ENCODE results near the gene C1QL3.

The C1QL3 gene

GRCh38 chr10:16491933-16492332, 29.7 kb downstream of the C1QL3 start:
- DNase-seq, result no peak

- DNase-seq, result no peak
Observed at GRCh38 chr10:16490511-16490910, 31.2 kb downstream of the C1QL3 start.

- DNase-seq, result no peak
Observed at GRCh38 chr10:16483241-16483917, 38.3 kb downstream of the C1QL3 start.

GRCh38 chr10:16481052-16481728, 40.5 kb downstream of the C1QL3 start:
- DNase-seq, result no peak

GRCh38 chr10:16478801-16479200, 42.9 kb downstream of the C1QL3 start:
- no peak for DNase-seq

- no peak for DNase-seq
Observed at GRCh38 chr10:16477757-16478156, 43.9 kb downstream of the C1QL3 start.

GRCh38 chr10:16472828-16473227, 48.9 kb downstream of the C1QL3 start:
- no peak for DNase-seq

GRCh38 chr10:16470747-16471146, 50.9 kb downstream of the C1QL3 start:
- DNase-seq, result peak; percentile 26 to 28

- DNase-seq, result no peak
Observed at GRCh38 chr10:16466001-16466400, 55.7 kb downstream of the C1QL3 start.

All from stimulated activated CD4-positive, alpha-beta T cell treated with anti-CD3 and anti-CD28 coated beads, Interleukin-2, amount 100 ng/mL, for 24 hours (primary cell).